ENCODE results near the gene HOTAIR.

HOTAIR gene

DNA sequence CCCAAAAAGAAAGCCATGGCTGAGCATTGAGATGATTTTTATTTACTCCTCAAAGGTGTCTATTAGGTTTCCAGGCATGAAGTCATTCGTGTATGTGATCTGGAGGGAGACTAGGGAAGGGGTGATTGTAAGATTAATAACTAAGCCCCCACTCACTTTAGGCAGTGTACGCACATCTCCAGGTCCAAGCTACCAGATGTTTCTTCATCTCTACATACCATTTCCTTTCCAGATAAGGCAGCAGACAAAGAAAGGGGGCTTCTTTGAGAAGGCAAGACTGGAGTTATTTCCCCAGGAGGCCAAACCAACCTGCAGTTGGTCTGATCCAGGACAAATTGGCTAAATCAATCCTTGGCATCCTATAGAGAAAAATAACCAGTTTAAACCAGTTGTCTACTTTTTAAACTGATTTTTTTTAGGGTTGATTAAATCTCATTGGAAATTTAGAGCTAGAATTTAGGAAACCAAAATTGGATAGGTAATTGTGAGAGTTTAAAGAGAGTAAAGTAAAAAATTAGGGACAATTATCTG, 32.2 kb downstream of the HOTAIR start:
- ChIA-PET CTCF (interaction anchor here (0.6 to 1.5 kb wide), 2 partner anchors 16 to 258 kb away, joined by 3 read pairs; no protein-coding TSS in a partner anchor), POLR2A (no interaction called here)
- DNase-seq (ENCODE audit: extremely low spot score) = no peak
- TF ChIP-seq CTCF (IDR thresholded peaks at IDR 0.05; ENCODE audit: control extremely low read depth, extremely low read depth, low read depth, missing control alignments) = no peak

- ChIA-PET POLR2A (no interaction called here), CTCF (interaction anchor here (0.6 to 1.5 kb wide), 2 partner anchors 17 to 259 kb away, joined by 3 read pairs; no protein-coding TSS in a partner anchor)
- no peak for DNase-seq (ENCODE audit: extremely low spot score)
- TF ChIP-seq CTCF (IDR thresholded peaks at IDR 0.05; ENCODE audit: control extremely low read depth, extremely low read depth, low read depth, missing control alignments) = no peak
Observed at GRCh38 chr12:53941750-53942149, 33.0 kb downstream of the HOTAIR start.

- TF ChIP-seq CTCF (IDR thresholded peaks at IDR 0.05; ENCODE audit: control extremely low read depth, extremely low read depth, low read depth, missing control alignments) = no peak
- ChIA-PET CTCF (interaction anchor here (1.2 to 1.5 kb wide), 2 partner anchors 18 to 65 kb away, joined by 3 read pairs; no protein-coding TSS in a partner anchor), POLR2A (no interaction called here)
- DNase-seq (ENCODE audit: extremely low spot score) = no peak
Observed at GRCh38 chr12:53941187-53941586, 33.6 kb downstream of the HOTAIR start.

- CTCF ChIA-PET = interaction anchor here (1.2 kb wide), 1 partner anchor 65 kb away, joined by 3 read pairs; no protein-coding TSS in a partner anchor
- POLR2A ChIA-PET = no interaction called here
- TF ChIP-seq CTCF (IDR thresholded peaks at IDR 0.05; ENCODE audit: control extremely low read depth, extremely low read depth, low read depth, missing control alignments) = no peak
- DNase-seq (ENCODE audit: extremely low spot score) = no peak
Observed at GRCh38 chr12:53940443-53941014, 34.2 kb downstream of the HOTAIR start.

DNA sequence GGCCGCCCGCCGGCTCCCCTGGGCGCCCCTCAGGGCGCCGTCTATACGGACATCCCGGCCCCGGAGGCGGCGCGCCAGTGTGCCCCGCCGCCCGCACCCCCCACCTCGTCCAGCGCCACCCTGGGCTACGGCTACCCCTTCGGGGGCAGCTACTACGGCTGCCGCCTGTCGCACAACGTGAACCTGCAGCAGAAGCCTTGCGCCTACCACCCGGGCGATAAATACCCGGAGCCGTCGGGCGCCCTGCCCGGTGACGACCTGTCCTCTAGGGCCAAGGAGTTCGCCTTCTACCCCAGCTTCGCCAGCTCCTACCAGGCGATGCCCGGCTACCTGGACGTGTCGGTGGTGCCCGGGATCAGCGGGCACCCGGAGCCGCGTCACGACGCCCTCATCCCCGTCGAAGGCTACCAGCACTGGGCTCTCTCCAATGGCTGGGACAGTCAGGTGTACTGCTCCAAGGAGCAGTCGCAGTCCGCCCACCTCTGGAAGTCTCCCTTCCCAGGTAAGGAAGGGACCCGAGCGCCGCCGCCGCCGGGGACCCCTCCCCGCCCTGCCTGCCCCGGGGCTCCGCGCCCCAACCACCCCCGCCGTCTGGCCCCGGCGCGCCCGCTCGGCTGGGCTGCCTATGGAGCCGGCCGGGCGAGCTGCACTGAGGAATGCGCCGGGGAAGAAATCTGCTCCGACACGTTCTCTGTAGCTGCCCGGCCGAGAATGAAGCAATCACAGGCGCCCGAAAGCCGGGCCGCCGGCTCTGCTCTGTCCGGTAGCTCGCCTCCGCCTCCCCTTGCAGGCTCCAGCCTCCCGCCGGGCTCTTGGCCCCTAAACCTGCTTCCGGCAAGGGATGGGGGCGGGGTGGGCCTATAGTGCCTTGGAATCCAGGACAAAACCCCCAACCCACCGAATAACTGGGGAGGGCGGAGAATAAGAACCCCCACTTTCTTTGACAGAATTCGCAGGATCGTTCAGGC, 35.3 kb downstream of the HOTAIR start:
- no peak for TF ChIP-seq CTCF (IDR thresholded peaks at IDR 0.05; ENCODE audit: control extremely low read depth, extremely low read depth, low read depth, missing control alignments)
- ChIA-PET CTCF (no interaction called here), POLR2A (no interaction called here)
- no peak for DNase-seq (ENCODE audit: extremely low spot score)

GRCh38 chr12:53938326-53939140, 36.2 kb downstream of the HOTAIR start, which contains the start of gene HOXC13:
Gene HOXC13 (plus strand): TSS chr12:53938831. CDS start chr12:53938907, 76 bp downstream.
- TF ChIP-seq CTCF (IDR thresholded peaks at IDR 0.05; ENCODE audit: control extremely low read depth, extremely low read depth, low read depth, missing control alignments) = no peak
- CTCF ChIA-PET = interaction anchor here (1.5 kb wide), 1 partner anchor 9 kb away, joined by 3 read pairs; no protein-coding TSS in a partner anchor
- POLR2A ChIA-PET = no interaction called here
- DNase-seq (ENCODE audit: extremely low spot score) = no peak
